HG03469 (cell line): ENCODE measurements around the gene UCMA.

Source experiments
- ATAC-seq: cut with Tn5 transposase; IDR thresholded peaks from one replicate; pipeline ENCODE4 v1.9.1; 2021; ENCODE audit warnings: mild to moderate bottlenecking, moderate library complexity, moderate number of reproducible peaks; ENCODE audit not compliant: unreplicated experiment

The UCMA gene

DNA sequence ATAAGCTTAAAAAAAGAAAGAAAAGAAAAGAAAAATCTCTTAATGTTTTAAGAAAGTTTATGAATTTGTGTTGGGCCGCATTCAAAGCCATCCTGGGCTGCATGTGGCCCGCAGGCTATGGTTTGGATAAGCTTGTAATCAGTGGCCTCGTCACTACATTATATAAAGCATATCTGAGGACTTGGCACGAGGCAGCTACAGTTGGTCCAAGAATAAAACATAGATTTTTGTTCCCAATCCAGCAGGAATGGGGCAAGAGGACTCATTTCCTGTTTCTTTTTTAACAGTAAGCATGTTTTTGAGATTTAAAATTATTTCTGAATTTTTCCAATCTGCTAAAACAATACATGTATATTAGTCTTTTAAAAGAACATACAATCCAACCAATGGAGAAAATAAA, 44.2 kb downstream of the UCMA start:
- no peak for ATAC-seq

DNA sequence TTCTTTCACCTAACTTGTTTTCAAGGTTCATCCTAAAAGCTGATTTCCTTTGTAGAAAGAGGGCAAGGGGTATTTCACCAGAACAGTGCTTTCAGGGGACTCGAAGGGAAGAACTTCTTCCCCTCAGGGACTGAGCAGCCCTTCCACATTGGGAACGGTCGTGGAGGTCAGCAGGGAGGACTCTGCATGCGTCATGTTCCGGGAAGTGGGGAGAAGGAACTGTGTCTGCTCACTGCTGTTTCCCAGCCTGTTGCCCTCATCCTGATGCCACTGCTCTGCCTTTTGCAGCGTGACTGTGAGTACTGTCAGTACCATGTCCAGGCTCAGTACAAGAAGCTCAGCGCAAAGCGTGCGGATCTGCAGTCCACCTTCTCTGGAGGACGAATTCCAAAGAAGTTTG, 45.6 kb downstream of the UCMA start:
- ATAC-seq: no peak

- no peak for ATAC-seq
Measured at GRCh38 chr10:13187135-13187534, 47.0 kb downstream of the UCMA start.

DNA sequence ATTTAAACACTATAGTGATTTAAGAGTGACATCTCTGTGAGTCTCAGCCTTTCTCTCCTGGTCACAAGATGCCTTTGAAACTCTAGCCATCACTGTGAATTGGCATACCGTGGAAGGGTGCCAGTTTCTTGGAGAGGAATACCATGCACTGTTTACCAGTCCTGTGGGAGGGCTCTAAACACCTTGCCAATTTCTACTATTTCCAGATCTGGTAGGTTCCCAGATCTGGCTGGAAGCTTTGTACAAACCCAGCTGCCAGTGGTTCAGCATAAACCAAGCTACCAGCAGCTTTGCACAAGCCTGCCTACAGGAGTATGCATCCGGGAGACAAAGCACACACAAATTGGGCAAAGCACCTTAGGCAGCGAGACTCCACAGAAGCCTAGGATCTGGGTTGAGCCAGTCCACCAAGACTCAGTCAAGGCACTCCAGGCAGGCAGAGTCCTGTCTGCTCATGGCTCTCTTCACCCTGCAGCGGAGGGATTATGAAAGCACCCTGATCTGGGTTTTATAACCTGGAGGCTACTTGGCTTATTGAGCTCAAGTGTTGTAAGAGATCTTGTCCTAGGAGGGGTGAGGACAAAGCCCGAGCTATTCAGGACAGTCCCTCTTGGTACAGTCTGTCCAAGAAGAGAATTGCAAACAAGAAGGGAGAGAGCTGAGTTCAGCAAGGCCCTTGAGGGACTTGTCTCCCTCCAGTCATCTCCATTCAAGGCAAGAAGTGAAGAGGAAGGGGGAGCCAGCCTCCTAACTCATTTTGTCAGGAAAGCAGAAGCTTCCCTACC, 49.3 kb downstream of the UCMA start:
- ATAC-seq: no peak

GRCh38 chr10:13184276-13184675, 49.9 kb downstream of the UCMA start:
- ATAC-seq: no peak

GRCh38 chr10:13183625-13184024, 50.5 kb downstream of the UCMA start:
- ATAC-seq: no peak

GRCh38 chr10:13182424-13182823, 51.8 kb downstream of the UCMA start:
- no peak for ATAC-seq

DNA sequence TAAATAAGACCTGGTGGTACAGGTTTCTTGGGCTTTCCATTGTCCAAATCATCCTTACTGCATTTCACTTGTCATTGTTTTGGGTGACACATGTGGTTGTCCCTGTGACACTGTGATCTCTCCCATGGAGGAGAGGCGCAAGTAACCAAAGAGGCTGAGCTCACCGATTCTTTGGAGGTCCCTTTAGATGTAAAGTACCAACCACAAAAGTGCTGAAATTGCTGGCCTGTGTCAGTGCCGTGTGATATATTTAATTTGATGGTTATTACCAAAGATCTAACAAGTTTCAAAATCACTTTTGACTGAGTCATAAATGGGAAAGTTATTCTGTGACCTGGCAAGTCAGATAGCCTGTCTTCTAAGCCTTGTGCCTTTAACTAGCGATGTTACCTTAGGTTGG, 53.4 kb downstream of the UCMA start:
- ATAC-seq: no peak

DNA sequence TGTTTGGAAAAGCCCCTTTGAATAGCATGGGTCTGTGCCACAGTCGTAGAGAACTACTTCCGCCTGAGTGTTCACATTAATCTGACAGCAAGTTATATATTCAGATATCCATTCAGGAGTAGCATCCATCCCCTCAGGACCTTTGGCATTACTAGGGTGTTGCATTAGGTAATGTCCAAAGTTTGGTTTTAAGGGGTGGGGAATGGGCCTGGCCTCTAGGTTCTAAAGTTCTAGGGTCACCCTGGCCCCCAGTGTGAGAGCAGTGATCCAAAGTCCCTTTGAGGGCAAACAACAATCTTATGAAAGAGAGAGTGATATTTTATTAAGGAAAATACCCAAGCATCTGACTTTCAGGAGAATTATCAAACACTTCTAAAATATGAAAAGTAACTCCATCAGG, 60.6 kb downstream of the UCMA start:
- ATAC-seq: no peak
